ENCODE data around the gene DMXL1.

DMXL1 gene

GRCh38 chr5:119217183-119217582 lies 146.3 kb downstream of the DMXL1 start (continued):
- TF ChIP-seq ZNF211 (tag by site-specific recombination; IDR thresholded peaks at IDR 0.05; ENCODE audit: low read depth) (no peak), ZNF214 (tag by site-specific recombination; IDR thresholded peaks at IDR 0.05; ENCODE audit: borderline replicate concordance) (no peak), IKZF3 (tag by site-specific recombination; IDR thresholded peaks at IDR 0.05) (no peak), ZEB2 (tag by site-specific recombination; IDR thresholded peaks at IDR 0.05) (no peak), ZSCAN18 (tag by site-specific recombination; IDR thresholded peaks at IDR 0.05) (no peak)

- no peaks in the 10 kb centered on the region for H3K9me3 ChIP-seq (ENCODE audit: control insufficient read depth, insufficient read depth, low read depth, low read length)
- H3K27ac ChIP-seq (ENCODE audit: extremely low read depth, low read depth, low read length) = no peak overlapping the region
- ChIA-PET POLR2A (interaction anchor here (1.1 kb wide), 1 partner anchor 49 kb away, joined by 3 read pairs; no protein-coding TSS in a partner anchor), CTCF (no interaction called here)
- peaks cover 6 to 21% of the 10 kb centered on the region in 2 experiments for H3K36me3 ChIP-seq (ENCODE audit: control insufficient read depth in 2 of 2, insufficient read depth in 1 of 2, low read length in 2 of 2)
- H3K4me1 ChIP-seq (ENCODE audit: control insufficient read depth, insufficient read depth, low read length) = peaks cover 4% of the 10 kb centered on the region; the same call in 1 of the 2 replicates
- H3K4me3 ChIP-seq (ENCODE audit: low read depth, low read length) = no peak overlapping the region
- no peak for TF ChIP-seq ZNF169 (tag by site-specific recombination; IDR thresholded peaks at IDR 0.05)
- TF ChIP-seq ZNF561 (tag by site-specific recombination; IDR thresholded peaks at IDR 0.05; ENCODE audit: borderline replicate concordance) = no peak
- no peak for TF ChIP-seq ZNF366 (tag by site-specific recombination; conservative IDR thresholded peaks at IDR 0.05)
- no peak for TF ChIP-seq ZBTB49 (tag by site-specific recombination; IDR thresholded peaks at IDR 0.05; ENCODE audit: low read depth)
- TF ChIP-seq PRDM2 (tag by site-specific recombination; IDR thresholded peaks at IDR 0.05; ENCODE audit: borderline replicate concordance) = no peak
- TF ChIP-seq ZNF121 (tag by site-specific recombination; IDR thresholded peaks at IDR 0.05) = no peak
- TF ChIP-seq PRDM6 (tag by site-specific recombination; IDR thresholded peaks at IDR 0.05) = 0 out of 2 replicates have a peak, but pooled peaks have one; percentile 8
- TF ChIP-seq PATZ1 (tag by site-specific recombination; IDR thresholded peaks at IDR 0.05) = no peak
- no peak for TF ChIP-seq ZNF610 (tag by site-specific recombination; IDR thresholded peaks at IDR 0.05; ENCODE audit: borderline replicate concordance)
- no peak for TF ChIP-seq ZNF792 (tag by site-specific recombination; IDR thresholded peaks at IDR 0.05)
- TF ChIP-seq ZBTB20 (tag by site-specific recombination; IDR thresholded peaks at IDR 0.05) = no peak
- TF ChIP-seq HOXA7 (CRISPR knock-in tag; IDR thresholded peaks at IDR 0.05; ENCODE audit: borderline replicate concordance) = no peak
- peak; percentile 34; the same call in 1 of the 2 replicates for TF ChIP-seq ZNF664 (tag by site-specific recombination; IDR thresholded peaks at IDR 0.05)
- TF ChIP-seq KLF10 (tag by site-specific recombination; IDR thresholded peaks at IDR 0.05) = no peak
- no peak for TF ChIP-seq GLI4 (tag by site-specific recombination; IDR thresholded peaks at IDR 0.05)
- TF ChIP-seq ZNF548 (tag by site-specific recombination; IDR thresholded peaks at IDR 0.05) = no peak
- peak; percentile 68 for TF ChIP-seq ZBTB8A (tag by site-specific recombination; IDR thresholded peaks at IDR 0.05)
These were observed 148.2 kb downstream of the DMXL1 start for GRCh38 chr5:119218830-119219782.

Measured in HEK293 (cell line).